Measurements from ENCODE around the gene MAN1A1.
"Not testable (repeated sequence)": the region's sequence is repeated elsewhere in the genome, so short reads cannot be mapped to it uniquely, and the experiment has no call there.

MAN1A1 gene

GRCh38 chr6:119349361-119350201, at the start of gene MAN1A1:
Gene MAN1A1, minus strand, starts transcription at chr6:119349761. Its CDS starts 696 bp downstream, at chr6:119349065.
- peak; percentile 77 for DNase-seq

- no peak for DNase-seq
Observed at GRCh38 chr6:119395192-119395591, 45.6 kb upstream of the MAN1A1 start.

- no peak for DNase-seq
Observed at GRCh38 chr6:119390247-119390793, 40.8 kb upstream of the MAN1A1 start.

- no peak for DNase-seq
Observed at GRCh38 chr6:119385994-119386393, 36.4 kb upstream of the MAN1A1 start.

GRCh38 chr6:119384444-119384843, 34.9 kb upstream of the MAN1A1 start:
- DNase-seq = no peak

- no peak for DNase-seq
Observed at GRCh38 chr6:119379809-119380208, 30.2 kb upstream of the MAN1A1 start.

GRCh38 chr6:119377043-119377442, 27.5 kb upstream of the MAN1A1 start:
- not testable (repeated sequence) for DNase-seq

- DNase-seq = no peak
Observed at GRCh38 chr6:119370080-119370479, 20.5 kb upstream of the MAN1A1 start.

GRCh38 chr6:119368921-119369320, 19.4 kb upstream of the MAN1A1 start:
- DNase-seq = no peak

- no peak for DNase-seq
Observed at GRCh38 chr6:119361209-119361608, 11.6 kb upstream of the MAN1A1 start.

GRCh38 chr6:119360262-119360915, 10.8 kb upstream of the MAN1A1 start:
- DNase-seq = no peak

GRCh38 chr6:119355890-119356289, 6.3 kb upstream of the MAN1A1 start:
- DNase-seq = no peak

- no peak for DNase-seq
Observed at GRCh38 chr6:119355157-119355556, 5.6 kb upstream of the MAN1A1 start.

- no peak for DNase-seq
Observed at GRCh38 chr6:119353696-119354095, 4.1 kb upstream of the MAN1A1 start.

GRCh38 chr6:119352001-119352400, 2.4 kb upstream of the MAN1A1 start:
- DNase-seq = no peak

- DNase-seq = peak; percentile 27
Observed at GRCh38 chr6:119350952-119351372, 1.4 kb upstream of the MAN1A1 start.

- peak; percentile 37 for DNase-seq
Observed at GRCh38 chr6:119350202-119350951, 816 bp upstream of the MAN1A1 start.

- peak; percentile 19 for DNase-seq
Observed at GRCh38 chr6:119348748-119349360, 707 bp downstream of the MAN1A1 start.

- peak; percentile 8 for DNase-seq
Observed at GRCh38 chr6:119348096-119348747, 1.3 kb downstream of the MAN1A1 start.

- no peak for DNase-seq
Observed at GRCh38 chr6:119347466-119348095, 2.0 kb downstream of the MAN1A1 start.

- DNase-seq = no peak
Observed at GRCh38 chr6:119346936-119347335, 2.6 kb downstream of the MAN1A1 start.

- DNase-seq = no peak
Observed at GRCh38 chr6:119346450-119346849, 3.1 kb downstream of the MAN1A1 start.
